Smooth muscle cell (in vitro differentiated cells): Measurements from ENCODE around the gene APCDD1. TPM values are rescaled to one million over a fixed set of nuclear protein-coding genes. Genes with fewer than 3 reads are reported as not detected.

ENCODE experiments used
- DNase-seq: peaks from one replicate; lab custom pipeline; 2025; ENCODE audit not compliant: unreplicated experiment; lab: John Stamatoyannopoulos, UW
- H2AFZ ChIP-seq: fragments of 200-600 bp; sonication (generic); 2 replicates; pipeline ENCODE4 v1.6.0; 2016; ENCODE audit warnings: antibody characterized with exemption, low read depth, mild to moderate bottlenecking
- H3F3A ChIP-seq: fragments of 200-600 bp; sonication (generic); 2 replicates; pipeline ENCODE4 v1.6.0; 2017; ENCODE audit warnings: antibody characterized with exemption, low read depth
- H3K27ac ChIP-seq: fragments of 200-600 bp; sonication (generic); 2 replicates; pipeline ENCODE4 v1.5.1; 2016; ENCODE audit warnings: low read depth, mild to moderate bottlenecking
- H3K27me3 ChIP-seq: fragments of 200-600 bp; sonication (generic); 2 replicates; pipeline ENCODE4 v1.6.1; 2016; ENCODE audit warnings: low read depth, mild to moderate bottlenecking
- H3K36me3 ChIP-seq: fragments of 200-600 bp; sonication (generic); 2 replicates; pipeline ENCODE4 v1.5.1; 2016; ENCODE audit warnings: low read depth
- H3K4me1 ChIP-seq: fragments of 200-600 bp; sonication (generic); 2 replicates; pipeline ENCODE4 v1.5.1; 2016; ENCODE audit warnings: low read depth
- H3K4me2 ChIP-seq: fragments of 200-600 bp; sonication (generic); 2 replicates; pipeline ENCODE4 v1.6.0; 2016; ENCODE audit warnings: mild to moderate bottlenecking
- H3K4me3 ChIP-seq: fragments of 200-600 bp; sonication (generic); 2 replicates; pipeline ENCODE4 v1.5.1; 2016; ENCODE audit warnings: mild to moderate bottlenecking
- H3K79me2 ChIP-seq: fragments of 200-600 bp; sonication (generic); 2 replicates; pipeline ENCODE4 v1.6.0; 2016; ENCODE audit warnings: low read depth, mild to moderate bottlenecking
- H3K9ac ChIP-seq: fragments of 200-600 bp; sonication (generic); 2 replicates; pipeline ENCODE4 v1.6.0; 2016; ENCODE audit warnings: low read depth
- H3K9me3 ChIP-seq: fragments of 200-600 bp; sonication (generic); replicated peaks from 2 replicates; pipeline ENCODE4 v1.5.1; 2016; ENCODE audit warnings: low read depth
- H4K20me1 ChIP-seq: fragments of 200-600 bp; sonication (generic); 2 replicates; pipeline ENCODE4 v1.6.0; 2016; ENCODE audit warnings: low read depth
- CTCF ChIP-seq: fragments of 200-600 bp; sonication (generic); IDR thresholded peaks from 2 replicates; pipeline ENCODE4 v1.5.1; 2017; ENCODE audit warnings: borderline replicate concordance, mild to moderate bottlenecking, antibody characterized with exemption; ENCODE audit not compliant: insufficient read depth, poor library complexity, severe bottlenecking
- WGBS: methylation state at CpG from one replicate; pipeline ENCODE4 v1.1.7; 2016; ENCODE audit warnings: low lambda C conversion rate; 5-methylcytosine and 5-hydroxymethylcytosine counted together
- polyA plus RNA-seq: library from polyadenylated mRNA; unstranded; fragments of >200 nt; fragmentation: Nextera tagmentation; extraction: Ambion mirVana; gene quantifications from 2 replicates; pipeline ENCODE4 v1.2.1, GENCODE V29; 2016
- total RNA-seq: library from RNA; depleted of rRNA; stranded (reverse); fragments of >200 nt; gene quantifications from 2 replicates; pipeline ENCODE4 v1.2.3, GENCODE V29; 2014

Gene APCDD1
- total and polyA plus RNA-seq, 2 experiments from 2014 or later, result 17.3 to 23.1 TPM

GRCh38 chr18:10508591-10508990 lies 54.2 kb downstream of the APCDD1 start:
- H3F3A ChIP-seq, result no peaks in the 10 kb centered on the region
- peaks cover 8% of the 10 kb centered on the region for H3K9me3 ChIP-seq
- no peaks in the 10 kb centered on the region for H3K36me3 ChIP-seq
- no peak overlapping the region for H3K27ac ChIP-seq
- H3K4me3 ChIP-seq, result no peak overlapping the region
- no peak overlapping the region for H3K4me2 ChIP-seq
- H4K20me1 ChIP-seq, result no peaks in the 10 kb centered on the region
- TF ChIP-seq CTCF, result no peak
- DNase-seq, result no peak
- H2AFZ ChIP-seq, result no peak overlapping the region
- H3K9ac ChIP-seq, result no peak overlapping the region
- H3K4me1 ChIP-seq, result no peaks in the 10 kb centered on the region
- no peaks in the 10 kb centered on the region for H3K27me3 ChIP-seq
- H3K79me2 ChIP-seq, result no peaks in the 10 kb centered on the region

DNA sequence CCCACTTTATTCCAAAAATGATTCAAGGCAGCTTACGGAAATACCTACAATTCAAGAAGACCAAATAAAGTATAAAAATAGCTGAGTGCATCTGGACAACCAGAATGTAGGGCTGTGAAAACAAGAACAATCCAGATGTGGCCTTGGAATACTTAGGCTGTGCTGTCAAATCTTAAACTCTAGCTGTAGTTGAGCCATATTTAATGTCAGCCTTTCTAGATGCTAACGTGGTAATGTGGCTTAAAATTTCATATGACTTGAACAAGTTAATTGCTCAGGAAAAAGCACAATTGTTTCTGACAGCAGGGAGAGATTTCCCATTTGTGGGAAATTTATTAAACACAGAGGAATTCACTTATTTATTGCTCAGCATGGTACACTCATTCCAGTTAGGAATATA lies 56.8 kb downstream of the APCDD1 start:
- Histone ChIP-seq H3K27ac (no peak overlapping the region), H3F3A (no peaks in the 10 kb centered on the region), H4K20me1 (no peaks in the 10 kb centered on the region), H3K4me1 (no peaks in the 10 kb centered on the region), H3K79me2 (no peaks in the 10 kb centered on the region), H3K27me3 (no peaks in the 10 kb centered on the region), H3K4me2 (no peak overlapping the region), H2AFZ (no peak overlapping the region), H3K36me3 (no peaks in the 10 kb centered on the region), H3K9ac (no peak overlapping the region), H3K4me3 (no peak overlapping the region), H3K9me3 (peaks cover 8% of the 10 kb centered on the region)
- 87% methylated on average over 2 of the region's 2 CpGs for WGBS
- no peak for TF ChIP-seq CTCF
- DNase-seq, result no peak

- no peak overlapping the region for H3K4me3 ChIP-seq
- H3K4me1 ChIP-seq, result no peaks in the 10 kb centered on the region
- WGBS, result 82% methylated on average over 3 of the region's 3 CpGs
- no peaks in the 10 kb centered on the region for H3K27me3 ChIP-seq
- H3K27ac ChIP-seq, result no peak overlapping the region
- no peaks in the 10 kb centered on the region for H3K36me3 ChIP-seq
- H3F3A ChIP-seq, result peaks cover 3% of the 10 kb centered on the region
- no peaks in the 10 kb centered on the region for H3K9me3 ChIP-seq
- DNase-seq, result no peak
- TF ChIP-seq CTCF, result no peak
- H3K9ac ChIP-seq, result no peak overlapping the region
- H3K79me2 ChIP-seq, result no peaks in the 10 kb centered on the region
- no peak overlapping the region for H2AFZ ChIP-seq
- no peak overlapping the region for H3K4me2 ChIP-seq
- H4K20me1 ChIP-seq, result no peaks in the 10 kb centered on the region
Measured at GRCh38 chr18:10514082-10514481, 59.6 kb downstream of the APCDD1 start.

DNA sequence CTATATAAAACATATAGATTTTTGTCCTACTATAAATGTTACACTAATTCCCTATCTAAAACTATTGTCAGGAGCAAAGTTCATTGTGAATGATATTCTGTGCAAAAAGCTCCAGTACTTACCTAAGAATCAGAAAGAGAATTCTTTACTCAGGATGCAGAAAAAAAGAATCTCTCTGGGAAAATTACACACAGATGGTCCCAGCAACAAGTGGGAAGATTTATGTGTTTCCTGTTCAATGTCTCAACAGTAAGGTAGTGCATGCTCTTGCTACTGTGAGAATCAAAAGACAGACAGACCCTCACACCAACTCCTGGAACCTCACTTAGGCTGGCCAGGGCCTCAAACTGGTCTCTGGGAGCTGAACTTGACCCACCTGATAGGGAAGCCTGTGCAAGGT lies 60.2 kb downstream of the APCDD1 start:
- H4K20me1 ChIP-seq, result no peaks in the 10 kb centered on the region

More for the DNA sequence above, 60.2 kb downstream of the APCDD1 start:
- H3K4me2 ChIP-seq, result no peak overlapping the region
- H3K79me2 ChIP-seq, result no peaks in the 10 kb centered on the region
- TF ChIP-seq CTCF, result no peak
- H3K4me1 ChIP-seq, result no peaks in the 10 kb centered on the region
- H3K9ac ChIP-seq, result no peak overlapping the region
- no peaks in the 10 kb centered on the region for H3K9me3 ChIP-seq
- DNase-seq, result no peak
- no peak overlapping the region for H3K4me3 ChIP-seq
- no peak overlapping the region for H3K27ac ChIP-seq
- H2AFZ ChIP-seq, result no peak overlapping the region
- no peaks in the 10 kb centered on the region for H3K36me3 ChIP-seq
- no peaks in the 10 kb centered on the region for H3K27me3 ChIP-seq
- peaks cover 3% of the 10 kb centered on the region for H3F3A ChIP-seq
